Kidney capillary endothelial cell (primary cell): ENCODE results near the gene FAAH.
A peak's percentile ranks its signal among the peaks of the same experiment; 100 is the strongest.

ENCODE experiments used
- DNase-seq: peaks from one replicate; pipeline ENCODE4 v3.0.0-alpha.2; 2018; ENCODE audit warnings: low spot score

The FAAH gene

DNA sequence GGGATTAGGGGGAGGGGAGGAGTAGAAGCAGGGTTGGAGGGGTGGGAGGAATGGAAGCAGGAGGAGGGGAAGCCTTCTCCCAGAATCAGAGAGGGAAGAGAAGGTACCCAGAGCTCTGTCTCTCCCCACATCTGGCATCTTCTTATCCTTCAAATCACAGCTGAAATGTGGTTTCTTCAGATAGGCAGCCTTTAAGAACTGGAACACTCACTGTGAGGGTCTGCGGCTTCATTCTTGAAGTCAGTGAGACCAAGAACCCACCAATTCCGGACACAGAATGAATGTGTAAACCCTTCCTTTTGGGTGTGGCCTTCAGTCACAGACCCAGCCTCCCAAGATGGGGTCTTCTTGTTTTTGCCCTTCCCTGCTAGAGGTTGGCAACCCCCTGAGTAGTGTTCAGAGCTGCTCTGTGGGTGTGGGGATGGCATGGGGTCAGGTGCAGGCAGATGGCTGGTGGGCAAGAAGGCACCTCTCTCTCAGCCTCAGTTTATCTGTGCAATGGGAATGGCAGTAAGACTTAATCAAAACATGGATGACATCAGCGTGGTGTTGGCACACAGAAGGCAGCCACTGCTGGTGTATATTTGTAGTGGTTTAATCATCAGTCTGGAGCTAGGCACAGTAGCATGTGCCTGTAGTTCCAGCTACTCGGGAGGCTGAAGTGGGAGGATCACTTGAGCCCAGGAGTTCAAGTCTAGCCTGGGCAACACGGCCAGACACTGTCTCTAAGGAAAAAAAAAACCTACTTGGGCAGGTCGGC, 7.2 kb downstream of the FAAH start:
- no peak for DNase-seq

DNA sequence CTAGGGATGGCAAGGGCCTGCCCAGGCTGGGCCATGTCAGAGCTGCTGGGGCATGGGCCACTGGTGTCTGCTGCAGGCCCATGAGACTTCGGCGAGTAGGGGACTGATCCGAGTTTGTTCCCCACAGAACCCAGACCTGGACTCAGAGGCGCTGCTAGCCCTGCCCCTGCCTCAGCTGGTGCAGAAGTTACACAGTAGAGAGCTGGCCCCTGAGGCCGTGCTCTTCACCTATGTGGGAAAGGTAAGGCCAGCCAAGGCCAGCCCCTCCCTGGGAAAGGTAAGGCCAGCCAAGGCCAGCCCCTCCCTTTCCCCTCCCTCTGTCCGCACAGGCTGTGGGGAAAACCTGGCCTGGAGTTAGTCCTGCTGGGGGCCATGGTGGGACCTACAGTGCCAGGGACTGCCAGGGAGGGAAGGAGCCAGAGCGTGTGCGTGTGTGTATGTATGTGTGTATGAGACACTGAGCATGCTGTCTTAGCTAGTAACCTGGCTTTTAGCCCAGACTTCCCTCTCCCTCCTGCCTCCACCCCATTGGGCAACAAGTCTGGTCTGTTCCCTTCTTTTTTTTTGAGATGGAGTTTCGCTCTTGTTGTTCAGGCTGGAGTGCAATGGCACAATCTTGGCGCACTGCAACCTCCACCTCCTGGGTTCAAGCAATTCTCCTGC, 8.0 kb downstream of the FAAH start:
- DNase-seq = no peak

DNA sequence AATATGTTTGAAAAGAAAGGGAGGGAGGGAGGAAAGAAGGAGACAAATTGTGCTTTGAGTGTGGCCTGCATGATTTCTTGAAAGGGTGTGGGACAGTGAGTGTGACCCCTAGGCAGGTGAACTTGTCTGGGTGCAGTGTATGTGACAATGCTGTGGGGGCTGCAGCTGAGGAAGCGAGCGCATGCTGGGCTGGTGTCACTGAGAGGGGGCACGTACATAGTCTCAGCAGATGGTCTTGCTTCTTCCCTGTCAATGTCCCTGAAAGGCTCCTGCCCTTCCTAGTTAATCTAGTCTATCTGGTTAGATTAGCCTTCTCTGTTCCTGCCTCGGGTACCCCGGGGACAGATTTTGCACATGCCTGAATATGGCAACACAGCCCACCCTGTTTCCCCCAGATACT, 9.8 kb downstream of the FAAH start:
- DNase-seq = no peak

DNA sequence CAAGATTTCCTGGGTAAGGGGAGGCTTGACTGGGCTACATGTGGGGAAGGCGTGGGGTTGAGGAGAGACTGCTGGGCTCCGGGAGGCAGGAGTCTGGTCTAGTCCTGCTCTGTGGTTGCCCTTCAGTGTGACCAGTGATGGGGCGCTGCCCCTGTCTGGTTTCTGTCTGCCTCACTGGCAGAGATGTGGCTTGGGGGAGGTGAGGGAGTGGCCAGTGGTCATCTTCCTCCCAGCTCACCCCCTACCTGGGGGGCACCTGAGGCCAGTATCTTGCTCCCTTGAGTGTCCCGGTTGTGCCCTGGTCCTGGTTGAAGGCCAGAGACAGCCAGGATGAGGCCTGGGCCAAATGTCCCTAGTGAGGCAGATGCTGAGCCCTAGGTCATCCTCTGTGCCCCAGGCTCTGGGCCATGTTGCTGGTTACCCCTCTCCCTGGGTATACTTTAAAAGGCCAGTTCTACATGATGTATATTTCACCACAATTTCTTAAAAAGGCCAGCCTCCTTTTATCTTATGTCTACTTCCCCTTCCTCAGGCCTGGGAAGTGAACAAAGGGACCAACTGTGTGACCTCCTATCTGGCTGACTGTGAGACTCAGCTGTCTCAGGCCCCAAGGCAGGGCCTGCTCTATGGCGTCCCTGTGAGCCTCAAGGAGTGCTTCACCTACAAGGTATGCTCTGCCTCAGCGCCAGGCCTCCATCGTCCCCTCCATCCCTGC, 10.5 kb downstream of the FAAH start:
- no peak for DNase-seq

DNA sequence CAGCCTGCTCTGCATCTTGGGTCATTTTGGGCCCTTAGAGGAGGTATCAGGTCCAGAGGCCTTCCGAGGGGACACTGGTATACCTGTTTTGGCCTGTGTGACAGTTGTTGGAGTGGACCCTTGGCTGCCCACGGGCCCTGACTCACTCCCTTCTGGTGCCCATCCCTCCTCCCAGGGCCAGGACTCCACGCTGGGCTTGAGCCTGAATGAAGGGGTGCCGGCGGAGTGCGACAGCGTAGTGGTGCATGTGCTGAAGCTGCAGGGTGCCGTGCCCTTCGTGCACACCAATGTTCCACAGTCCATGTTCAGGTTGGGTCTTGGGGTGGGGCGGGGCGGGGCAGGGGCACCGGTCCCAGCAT, 11.1 kb downstream of the FAAH start:
- DNase-seq = no peak

DNA sequence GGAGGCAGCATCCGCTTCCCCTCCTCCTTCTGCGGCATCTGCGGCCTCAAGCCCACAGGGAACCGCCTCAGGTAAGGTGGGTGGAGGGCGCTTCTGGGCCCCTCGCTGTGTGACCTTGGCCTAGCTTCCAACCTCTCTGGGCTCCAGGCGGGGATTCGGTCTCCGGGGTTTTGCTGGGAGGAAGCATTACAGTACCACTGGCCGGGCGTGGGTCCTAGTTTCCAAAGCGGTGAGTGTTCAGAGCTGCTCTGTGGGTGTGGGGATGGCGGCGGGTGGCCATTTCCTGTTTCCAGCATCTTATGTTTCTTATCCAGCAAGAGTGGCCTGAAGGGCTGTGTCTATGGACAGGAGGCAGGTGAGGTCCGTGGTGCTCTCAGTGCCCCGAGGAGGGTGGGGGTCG, 11.6 kb downstream of the FAAH start:
- no peak for DNase-seq

DNA sequence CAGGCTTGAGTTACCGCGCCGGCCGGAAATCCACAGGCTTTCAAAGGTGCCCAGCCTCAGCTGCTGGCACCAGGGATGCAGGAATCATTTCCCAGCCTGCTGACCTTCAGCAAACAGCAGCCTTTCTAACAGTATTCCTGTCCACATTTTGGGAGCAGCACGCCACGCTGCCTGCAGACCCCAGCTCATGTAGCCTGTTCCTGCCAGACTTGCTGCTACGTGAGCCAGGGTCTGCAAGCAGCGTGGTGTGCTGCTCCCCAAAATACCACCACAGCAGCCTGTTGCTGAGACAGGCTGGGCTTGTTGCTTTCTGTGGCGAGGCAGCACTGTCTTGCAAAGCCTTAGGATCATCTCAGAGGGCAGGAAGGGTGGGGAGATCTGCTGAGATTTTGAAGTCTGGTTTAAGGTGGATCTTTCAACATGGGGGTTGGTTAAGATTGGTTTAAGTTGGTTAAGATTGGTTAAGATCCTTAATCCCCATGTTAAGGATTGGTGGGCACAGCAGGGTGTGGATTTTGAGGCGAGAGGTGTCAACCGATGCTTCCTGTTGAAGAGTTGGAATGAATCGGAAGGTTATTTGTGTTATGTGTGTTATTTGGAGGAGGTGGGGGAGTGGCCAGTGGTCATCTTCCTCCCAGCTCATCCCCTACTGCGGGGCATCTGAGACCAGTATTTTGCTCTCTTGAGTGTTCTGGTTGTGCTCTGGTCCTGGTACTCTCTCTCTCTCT, 12.9 kb downstream of the FAAH start:
- peak; percentile 19 for DNase-seq

DNA sequence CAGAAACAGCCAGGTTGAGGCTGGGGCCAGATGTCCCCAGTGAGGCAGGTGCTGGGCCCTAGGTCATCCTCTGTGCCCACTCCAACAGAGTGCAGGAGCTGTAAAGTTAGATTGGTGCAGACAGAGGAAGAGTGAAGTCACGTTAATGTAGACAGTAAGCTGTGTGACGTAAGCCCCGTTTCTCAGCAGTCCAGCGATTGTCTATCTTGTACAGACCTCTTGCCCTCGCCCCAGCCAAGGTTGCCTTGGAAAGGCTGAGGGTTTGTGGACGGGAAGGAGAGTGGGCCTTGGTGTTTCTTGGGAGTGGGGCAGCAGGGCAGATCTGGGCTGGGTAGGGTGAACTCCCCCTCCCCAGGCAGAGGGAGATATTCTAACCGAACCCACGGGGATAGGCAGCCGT, 13.5 kb downstream of the FAAH start:
- DNase-seq = no peak

DNA sequence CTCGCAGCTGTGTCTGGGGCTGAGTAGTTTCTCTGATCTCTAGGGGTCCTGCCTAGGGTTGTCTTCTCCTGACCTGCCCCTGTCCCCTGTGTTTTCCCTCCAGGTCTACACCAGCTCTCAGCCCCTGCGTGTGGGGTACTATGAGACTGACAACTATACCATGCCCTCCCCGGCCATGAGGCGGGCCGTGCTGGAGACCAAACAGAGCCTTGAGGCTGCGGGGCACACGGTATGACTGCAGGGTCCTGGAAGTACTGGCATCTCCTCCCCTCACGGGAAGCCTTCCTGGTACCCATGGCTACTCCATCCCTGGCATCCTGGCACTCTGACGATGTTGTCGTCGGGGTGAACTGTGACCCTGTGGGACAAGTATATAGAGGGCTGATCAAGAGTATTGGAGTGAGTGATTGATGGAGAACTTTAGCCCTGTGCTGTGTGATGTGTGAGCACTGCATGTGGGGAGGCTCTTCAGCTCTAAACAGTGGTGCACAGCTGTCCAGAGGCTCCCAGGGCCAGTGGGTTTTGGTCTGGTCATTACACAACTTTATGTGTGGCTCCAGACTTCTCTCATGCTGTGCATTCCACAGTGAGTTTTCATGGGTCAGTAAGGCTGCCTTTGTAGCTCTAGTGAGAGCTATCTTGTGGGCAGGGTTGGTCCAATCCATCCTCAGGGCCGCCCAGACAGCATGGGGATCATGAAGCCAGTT, 14.4 kb downstream of the FAAH start:
- DNase-seq = no peak

DNA sequence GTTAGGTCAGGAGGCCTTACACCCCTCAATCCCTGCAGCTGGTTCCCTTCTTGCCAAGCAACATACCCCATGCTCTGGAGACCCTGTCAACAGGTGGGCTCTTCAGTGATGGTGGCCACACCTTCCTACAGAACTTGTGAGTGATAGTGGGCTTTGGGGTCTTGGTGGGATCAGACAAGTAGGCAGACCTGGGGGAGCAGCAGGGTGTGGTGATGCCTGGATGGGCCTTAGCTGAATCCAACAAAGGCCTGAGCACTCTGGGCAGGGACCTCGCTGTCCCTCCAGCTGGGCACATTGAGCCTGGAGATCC, 14.9 kb downstream of the FAAH start:
- DNase-seq = no peak

DNA sequence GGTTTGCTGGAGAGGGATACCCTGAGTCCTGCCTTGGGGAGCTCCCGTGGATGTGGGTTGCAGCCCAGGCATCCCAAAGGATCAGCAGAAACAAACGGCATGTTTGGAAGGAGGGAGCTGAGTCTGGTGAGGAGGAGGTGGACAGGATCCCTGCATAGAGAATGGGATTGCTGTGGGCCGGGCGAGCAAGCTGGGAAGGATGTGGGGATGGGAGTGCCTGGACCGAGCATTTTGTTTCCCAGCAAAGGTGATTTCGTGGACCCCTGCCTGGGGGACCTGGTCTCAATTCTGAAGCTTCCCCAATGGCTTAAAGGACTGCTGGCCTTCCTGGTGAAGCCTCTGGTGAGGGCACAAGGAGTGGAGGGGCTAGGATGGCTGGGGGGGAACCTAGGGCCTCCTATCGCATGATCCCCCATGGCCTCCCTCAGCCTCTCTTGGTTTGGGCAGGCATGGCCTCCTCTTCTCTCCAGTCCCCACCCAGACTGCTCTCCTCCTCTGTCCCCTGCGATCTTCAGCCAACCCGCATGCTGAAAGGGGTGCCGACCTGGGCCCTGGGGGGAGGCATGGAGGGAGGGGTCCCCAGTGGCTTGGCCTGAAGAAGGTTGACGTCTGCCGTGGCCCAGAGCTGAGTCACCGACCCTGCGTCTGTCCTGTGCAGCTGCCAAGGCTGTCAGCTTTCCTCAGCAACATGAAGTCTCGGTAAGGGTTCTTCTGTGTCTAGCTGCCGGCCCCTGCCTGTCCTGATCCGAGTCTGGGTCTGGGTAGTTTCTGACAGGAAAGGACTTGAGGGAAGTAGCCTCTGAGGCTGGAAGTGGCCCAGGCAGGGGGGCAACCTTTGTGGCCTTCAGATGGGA, 16.3 kb downstream of the FAAH start:
- DNase-seq = no peak

DNA sequence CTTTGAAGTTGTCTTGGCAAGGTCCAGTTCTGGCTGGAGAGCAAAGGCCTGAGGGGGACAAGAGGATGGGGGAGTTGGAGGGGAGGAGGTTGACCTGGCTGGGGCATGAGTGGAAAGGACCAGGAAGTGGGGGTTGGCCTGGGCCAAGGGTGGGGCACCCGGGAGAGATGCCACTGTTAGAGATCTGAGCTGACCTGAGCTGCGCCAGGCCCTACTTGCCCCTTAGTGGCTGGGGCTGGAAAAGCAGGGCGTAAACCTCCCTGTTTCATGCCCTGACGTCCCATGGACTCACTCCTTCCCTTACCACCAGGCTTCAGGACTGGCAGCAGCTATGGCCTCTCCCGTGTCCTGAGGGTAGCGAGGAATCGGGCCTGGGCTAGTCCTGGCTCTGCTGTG, 16.9 kb downstream of the FAAH start:
- no peak for DNase-seq

DNA sequence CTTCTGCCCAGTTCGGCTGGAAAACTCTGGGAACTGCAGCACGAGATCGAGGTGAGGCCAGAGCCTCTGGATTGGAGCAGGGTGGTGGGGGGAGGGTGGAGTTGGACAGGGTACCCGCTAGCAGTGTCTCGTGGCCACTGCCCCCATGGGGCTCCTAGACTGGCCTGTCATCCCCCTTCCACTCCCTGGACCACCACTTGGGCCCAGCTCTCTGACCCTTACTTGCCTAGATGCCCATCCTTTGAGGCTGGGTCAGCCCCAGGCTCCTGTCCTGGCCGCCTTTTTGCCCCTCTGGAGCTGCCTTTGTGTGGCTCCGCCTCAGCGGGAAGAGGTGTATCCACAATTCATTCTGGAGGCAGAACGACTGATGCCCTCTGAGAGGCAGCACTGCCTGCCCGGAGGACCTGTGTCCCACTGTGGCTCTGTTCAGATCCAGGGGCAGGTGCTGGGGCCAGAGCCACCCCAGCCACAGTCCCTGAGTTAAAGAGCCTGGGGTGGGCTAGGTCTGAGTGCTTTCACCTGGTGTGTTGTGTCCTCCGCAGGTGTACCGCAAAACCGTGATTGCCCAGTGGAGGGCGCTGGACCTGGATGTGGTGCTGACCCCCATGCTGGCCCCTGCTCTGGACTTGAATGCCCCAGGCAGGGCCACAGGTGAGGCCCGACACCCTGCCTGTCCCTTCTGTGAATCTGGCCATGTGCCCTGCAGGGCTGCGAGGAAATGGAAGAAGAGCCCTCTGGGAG, 17.7 kb downstream of the FAAH start:
- DNase-seq = no peak

DNA sequence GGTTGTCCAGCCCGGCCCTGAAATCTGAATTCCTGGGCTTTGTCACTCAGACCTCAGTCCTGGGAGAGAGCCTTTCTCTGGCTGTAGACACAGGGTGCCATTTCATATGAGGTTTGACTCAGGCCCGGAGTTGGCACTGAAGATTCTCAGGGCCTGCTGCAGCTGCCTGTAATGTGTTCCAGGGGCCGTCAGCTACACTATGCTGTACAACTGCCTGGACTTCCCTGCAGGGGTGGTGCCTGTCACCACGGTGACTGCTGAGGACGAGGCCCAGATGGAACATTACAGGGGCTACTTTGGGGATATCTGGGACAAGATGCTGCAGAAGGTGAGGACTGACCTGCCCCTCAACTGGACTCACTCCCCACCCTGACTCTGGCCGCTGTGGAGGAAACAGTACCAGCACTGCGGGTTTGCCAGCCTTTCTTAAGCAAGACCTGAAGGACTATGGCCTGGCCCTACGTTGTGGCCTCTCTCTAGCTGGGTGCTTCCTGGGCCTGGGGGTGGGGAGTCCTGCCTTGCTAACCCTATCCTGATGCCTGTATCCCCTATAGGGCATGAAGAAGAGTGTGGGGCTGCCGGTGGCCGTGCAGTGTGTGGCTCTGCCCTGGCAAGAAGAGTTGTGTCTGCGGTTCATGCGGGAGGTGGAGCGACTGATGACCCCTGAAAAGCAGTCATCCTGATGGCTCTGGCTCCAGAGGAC, 18.9 kb downstream of the FAAH start:
- DNase-seq = no peak

DNA sequence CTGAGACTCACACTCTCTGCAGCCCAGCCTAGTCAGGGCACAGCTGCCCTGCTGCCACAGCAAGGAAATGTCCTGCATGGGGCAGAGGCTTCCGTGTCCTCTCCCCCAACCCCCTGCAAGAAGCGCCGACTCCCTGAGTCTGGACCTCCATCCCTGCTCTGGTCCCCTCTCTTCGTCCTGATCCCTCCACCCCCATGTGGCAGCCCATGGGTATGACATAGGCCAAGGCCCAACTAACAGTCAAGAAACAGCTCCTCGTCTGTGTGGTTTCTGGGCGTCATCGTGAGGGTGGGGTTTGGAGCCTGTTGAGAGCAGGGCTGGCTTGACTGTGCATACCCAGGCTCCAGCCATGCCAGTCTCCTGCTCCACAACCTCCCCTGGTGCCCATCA, 19.5 kb downstream of the FAAH start:
- DNase-seq = peak; percentile 7

DNA sequence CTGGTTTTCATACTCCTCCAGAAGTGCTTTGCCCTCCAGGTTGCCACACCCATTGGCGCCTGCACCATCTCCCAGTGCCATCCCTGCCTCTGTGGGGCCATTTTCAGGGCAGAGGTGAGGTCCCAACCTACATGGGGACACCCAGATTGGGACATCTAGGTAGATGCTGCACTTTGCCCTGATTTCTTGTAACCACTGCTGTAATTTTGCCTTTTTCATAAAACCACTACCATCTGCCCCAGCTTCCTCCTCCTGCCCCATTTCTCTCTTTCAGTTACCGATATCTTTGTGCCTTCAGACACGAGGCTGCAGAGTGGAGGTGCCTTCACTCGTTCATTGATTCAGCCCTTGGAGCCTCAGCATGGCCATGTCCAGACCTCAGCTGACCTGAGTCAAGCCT, 21.4 kb downstream of the FAAH start:
- DNase-seq = no peak

DNA sequence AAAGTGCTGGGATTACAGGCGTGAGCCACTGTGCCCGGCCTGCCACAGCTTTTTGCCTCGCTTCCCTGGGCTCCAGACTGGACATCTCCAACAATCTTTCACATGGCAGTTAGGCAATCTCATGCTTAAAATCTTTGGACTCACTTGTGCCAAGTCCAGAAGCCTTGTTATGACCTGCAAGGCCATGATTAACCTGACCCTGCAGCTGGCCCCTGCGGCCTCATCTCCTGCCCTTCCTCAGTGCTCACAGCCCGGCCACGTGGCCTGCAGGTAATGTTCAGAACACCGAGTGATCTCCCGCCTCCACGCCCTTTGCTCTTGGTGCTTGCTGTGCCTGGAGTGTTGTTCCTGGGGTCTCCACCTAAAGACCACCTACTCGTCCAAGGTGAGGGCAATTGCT, 24.9 kb downstream of the FAAH start:
- DNase-seq = no peak

DNA sequence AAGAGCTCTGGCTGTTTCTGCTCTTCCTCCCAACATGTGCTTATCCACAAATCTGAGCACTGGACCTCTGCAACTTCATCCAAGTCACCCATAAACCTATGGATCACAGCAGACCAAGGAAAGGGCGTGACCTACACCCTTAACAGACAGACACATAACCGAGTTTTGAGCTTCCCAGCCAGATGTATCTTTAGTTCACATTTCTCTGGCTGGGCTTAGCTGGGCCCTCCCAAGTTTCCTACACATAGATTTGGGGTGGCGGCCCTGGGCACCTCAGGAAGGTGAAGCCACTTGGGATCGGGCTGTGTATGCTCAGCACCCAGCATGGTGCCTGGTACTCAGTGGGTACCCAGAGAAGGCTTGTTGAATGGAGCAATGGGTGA, 26.4 kb downstream of the FAAH start:
- no peak for DNase-seq

DNA sequence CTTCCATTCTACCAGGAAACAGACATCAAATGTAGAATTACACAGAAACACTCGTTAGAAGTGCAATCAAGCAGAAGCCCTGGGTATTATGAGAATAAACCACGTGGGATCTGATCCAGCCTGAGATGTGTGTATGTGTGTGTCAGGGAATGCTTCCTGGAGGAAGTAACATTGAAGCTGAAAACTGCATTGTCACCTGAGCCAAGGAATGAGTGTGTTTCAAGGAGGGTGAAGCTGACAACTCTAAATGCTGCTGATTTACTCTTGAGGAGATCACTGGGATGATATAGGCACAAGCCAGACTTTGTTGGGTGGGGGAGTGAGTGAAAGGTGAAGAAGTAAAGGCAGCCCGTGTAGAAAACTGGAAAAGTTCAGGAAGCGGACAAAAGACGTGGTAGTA, 27.6 kb downstream of the FAAH start:
- DNase-seq = no peak

DNA sequence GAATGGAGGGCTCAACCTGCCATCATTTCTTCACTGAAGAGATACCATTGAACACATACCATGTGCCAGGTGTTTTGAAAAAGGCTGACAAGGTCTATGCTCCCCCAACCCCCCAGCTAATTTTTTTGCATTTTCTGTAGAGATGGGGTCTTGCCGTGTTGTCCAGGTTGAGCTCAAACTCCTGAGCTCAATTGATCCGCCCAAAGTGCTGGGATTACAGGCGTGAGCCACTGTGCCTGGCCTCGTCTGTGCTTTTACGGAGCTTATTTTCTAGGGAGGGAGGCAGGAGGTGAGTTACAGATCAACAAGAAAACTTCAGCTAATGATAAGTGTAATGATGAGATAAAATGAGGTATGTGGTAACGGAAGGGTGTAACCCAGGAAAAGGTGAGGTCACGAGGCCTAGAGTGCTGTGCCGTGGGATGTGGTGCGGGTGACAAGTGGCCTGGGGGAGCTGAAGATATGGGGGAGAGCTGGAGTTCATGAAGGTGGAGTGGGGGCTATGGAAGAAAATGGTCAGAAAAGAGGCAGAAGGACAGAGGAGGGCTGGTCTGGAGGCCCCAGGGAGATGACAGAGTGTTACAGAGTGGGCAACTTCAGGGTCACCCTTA, 28.2 kb downstream of the FAAH start:
- DNase-seq = no peak
